ENCODE measurements around the gene CD84.

DNA sequence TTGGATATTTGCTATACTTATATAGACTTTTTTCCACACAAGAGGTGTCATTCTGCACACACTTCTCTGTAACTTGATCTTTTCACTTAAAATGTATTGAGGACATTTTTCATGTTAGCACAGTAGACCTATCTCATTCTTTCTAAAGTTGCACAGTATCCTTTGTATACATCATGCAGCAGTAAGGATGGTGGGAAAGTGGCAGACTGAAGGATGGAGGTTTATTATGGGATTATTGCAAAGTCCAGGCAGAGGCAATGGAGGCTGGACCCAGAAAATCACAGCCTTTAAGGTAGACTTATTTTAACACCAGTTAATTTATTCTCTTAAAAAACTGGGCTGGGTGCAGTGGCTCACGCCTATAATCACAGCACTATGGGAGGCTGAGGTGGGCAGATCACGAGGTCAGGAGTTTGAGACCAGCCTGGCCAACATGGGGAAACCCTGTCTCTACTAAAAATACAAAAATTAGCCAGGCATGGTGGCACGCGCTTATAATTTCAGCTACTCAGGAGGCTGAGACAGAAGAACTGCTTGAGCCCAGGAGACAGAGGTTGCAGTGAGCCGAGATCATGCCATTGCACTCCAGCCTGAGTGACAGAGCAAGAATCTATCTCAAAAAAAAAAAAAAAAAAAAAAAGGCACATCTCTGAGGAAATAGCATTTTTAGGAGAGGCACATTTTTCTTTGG, 41.8 kb upstream of the CD84 start:
- TF ChIP-seq CTCF (conservative IDR thresholded peaks at IDR 0.05; ENCODE audit: low read depth, low read length) (no peak), EZH2 (IDR thresholded peaks at IDR 0.05; ENCODE audit: low read length, unreplicated experiment) (no peak), EZH2phosphoT487 (IDR thresholded peaks at IDR 0.05; ENCODE audit: borderline replicate concordance, low read length) (no peak)

All from PC-3 (cell line).